ENCODE results near the gene NFIX. TPM values are rescaled to one million over a fixed set of nuclear protein-coding genes. Genes with fewer than 3 reads are reported as not detected.
A peak's percentile ranks its signal among the peaks of the same experiment; 100 is the strongest.

Gene NFIX
- total and polyA plus RNA-seq, 4 donors = 26.0 to 190 (median 89.6) TPM

GRCh38 chr19:13117772-13118423, 122.6 kb downstream of the NFIX start, which contains the start of gene NACC1:
Gene NACC1, plus strand, starts transcription at chr19:13118264. Its CDS starts 16,944 bp downstream, at chr19:13135208.
- Histone ChIP-seq H3K27me3 (ENCODE audit: control insufficient read depth in 3 of 3, insufficient read depth in 3 of 3, low read length in 2 of 3) (no peaks in the 10 kb centered on the region), H3K9me3 (ENCODE audit: control insufficient read depth in 4 of 4, insufficient read depth in 3 of 4, low read length in 3 of 4) (no peaks in the 10 kb centered on the region), H3K4me3 (peak within 1 kb of the TSS; percentile 97), H3K9ac (ENCODE audit: insufficient read depth in 1 of 2, low read length in 2 of 2) (peak within 1 kb of the TSS in 1 of 2 donors; percentile 75), H3K4me1 (ENCODE audit: control insufficient read depth in 5 of 5, insufficient read depth in 5 of 5, low read length in 5 of 5) (peaks cover 0 to 29% (median 9%) of the 10 kb centered on the region in 5 donors), H3K27ac (ENCODE audit: low read depth in 1 of 2, low read length in 1 of 2) (peak within 1 kb of the TSS; percentile 76), H3K36me3 (ENCODE audit: control insufficient read depth in 4 of 4, insufficient read depth in 4 of 4, low read length in 4 of 4) (peaks cover 0 to 5% (median 2%) of the 10 kb centered on the region in 4 donors)
- DNase-seq (peak; percentile 89 to 94 (median 94)), ATAC-seq (ENCODE audit: insufficient read depth, low FRiP score) (peak; percentile 88)
- no peak for TF ChIP-seq CTCF (IDR thresholded peaks at IDR 0.05; ENCODE audit: control extremely low read depth, extremely low read depth)
- 2% methylated on average over 61 to 65 of the region's 65 CpGs for WGBS, 2 donors

- Histone ChIP-seq H3K9ac (ENCODE audit: insufficient read depth in 1 of 2, low read length in 2 of 2) (peak overlapping the region in 1 of 2 donors; percentile 26), H3K36me3 (ENCODE audit: control insufficient read depth in 4 of 4, insufficient read depth in 4 of 4, low read length in 4 of 4) (peaks cover 0 to 5% (median 2%) of the 10 kb centered on the region in 4 donors), H3K27me3 (ENCODE audit: control insufficient read depth in 3 of 3, insufficient read depth in 3 of 3, low read length in 2 of 3) (no peaks in the 10 kb centered on the region), H3K9me3 (ENCODE audit: control insufficient read depth in 4 of 4, insufficient read depth in 3 of 4, low read length in 3 of 4) (no peaks in the 10 kb centered on the region), H3K27ac (ENCODE audit: low read depth in 1 of 2, low read length in 1 of 2) (peak overlapping the region; percentile 76), H3K4me3 (peak overlapping the region; percentile 97), H3K4me1 (ENCODE audit: control insufficient read depth in 5 of 5, insufficient read depth in 5 of 5, low read length in 5 of 5) (peaks cover 0 to 29% (median 9%) of the 10 kb centered on the region in 5 donors)
- ATAC-seq (ENCODE audit: insufficient read depth, low FRiP score) (no peak), DNase-seq (peak in 2 of 3 donors; percentile 49 to 53)
- TF ChIP-seq CTCF (IDR thresholded peaks at IDR 0.05; ENCODE audit: control extremely low read depth, extremely low read depth) = no peak
- WGBS, 2 donors = 0 to 1% methylated on average over 42 to 57 of the region's 57 CpGs
Observed at GRCh38 chr19:13118424-13119193, 123.3 kb downstream of the NFIX start.

- no peak for DNase-seq
- Histone ChIP-seq H3K4me1 (ENCODE audit: control insufficient read depth in 5 of 5, insufficient read depth in 5 of 5, low read length in 5 of 5) (peaks cover 0 to 29% (median 9%) of the 10 kb centered on the region in 5 donors), H3K4me3 (no peak overlapping the region), H3K9ac (ENCODE audit: insufficient read depth in 1 of 2, low read length in 2 of 2) (peak overlapping the region in 1 of 2 donors; percentile 26), H3K36me3 (ENCODE audit: control insufficient read depth in 4 of 4, insufficient read depth in 4 of 4, low read length in 4 of 4) (peaks cover 0 to 6% (median 2%) of the 10 kb centered on the region in 4 donors), H3K27me3 (ENCODE audit: control insufficient read depth in 3 of 3, insufficient read depth in 3 of 3, low read length in 2 of 3) (no peaks in the 10 kb centered on the region), H3K27ac (ENCODE audit: low read depth in 1 of 2, low read length in 1 of 2) (peak overlapping the region in 1 of 2 donors; percentile 11), H3K9me3 (ENCODE audit: control insufficient read depth in 4 of 4, insufficient read depth in 3 of 4, low read length in 3 of 4) (no peaks in the 10 kb centered on the region)
- TF ChIP-seq CTCF (IDR thresholded peaks at IDR 0.05; ENCODE audit: control extremely low read depth, extremely low read depth) = no peak
- 76 to 80% methylated on average over 8 of the region's 8 CpGs for WGBS, 2 donors
- ATAC-seq (ENCODE audit: insufficient read depth, low FRiP score) = no peak
Observed at GRCh38 chr19:13119627-13120026, 124.4 kb downstream of the NFIX start.
